Adrenal gland (tissue), 12 donors: ENCODE data around the gene GAPVD1. TPM values are rescaled to one million over a fixed set of nuclear protein-coding genes. Genes with fewer than 3 reads are reported as not detected.

ENCODE experiments used
- DNase-seq, 7 donors: peaks; one replicate each; pipeline ENCODE4 v3.0.0-alpha.2; 2019 to 2020
- H3K27ac ChIP-seq, 5 donors: fragments of 200-600 bp; sonication (generic) in 4 of 5; 1 replicate in 3 of 5; 2 replicates in 2 of 5; pipeline versions ENCODE4 v1.5.1 to v1.8.0; 2016 to 2020; ENCODE audit warnings: mild to moderate bottlenecking in 1 of 5
- H3K27me3 ChIP-seq: fragments of 200-600 bp; 2 replicates; pipeline ENCODE4 v1.8.0; 2021
- H3K36me3 ChIP-seq, 2 donors: fragments of 200-600 bp; replicated peaks in 1 of 2; 1 replicate in 1 of 2; 2 replicates in 1 of 2; pipeline versions ENCODE4 v1.5.1 to v1.8.0; 2018 to 2022
- H3K4me1 ChIP-seq, 2 donors: fragments of 200-600 bp; replicated peaks in 1 of 2; 1 replicate in 1 of 2; 2 replicates in 1 of 2; pipeline versions ENCODE4 v1.5.1 to v1.8.0; 2018 to 2021
- H3K4me3 ChIP-seq, 4 donors: fragments of 200-600 bp; sonication (generic) in 3 of 4; one replicate each; pipeline ENCODE4 v1.5.1; 2016 to 2018
- H3K9me3 ChIP-seq, 3 donors: fragments of 200-600 bp; sonication (generic) in 1 of 3; replicated peaks in 1 of 3; 1 replicate in 2 of 3; 2 replicates in 1 of 3; pipeline versions ENCODE4 v1.5.1 to v1.8.0; 2016 to 2021
- POLR2A ChIP-seq, 2 donors: fragments of 450-650 bp; IDR thresholded peaks; one replicate each; pipeline ENCODE4 v1.6.1; 2017; ENCODE audit warnings: antibody characterized with exemption in 2 of 2, mild to moderate bottlenecking in 2 of 2, moderate library complexity in 1 of 2
- WGBS, 4 donors: extraction: QIAGEN DNeasy Blood & Tissue Kit in 2 of 4; methylation state at CpG; one replicate each; pipeline versions ENCODE4 v1.1.5 to v1.1.7; 2013 to 2017; 5-methylcytosine and 5-hydroxymethylcytosine counted together
- intact Hi-C, 2 donors: fragments of 100-400 bp; cut with DNase I; formaldehyde crosslinking; loops; one replicate each; pipeline versions ENCODE4 v1.14.1 to v1.15.0; 2022 to 2023
- polyA plus RNA-seq, 3 donors: library from polyadenylated mRNA; stranded (reverse); fragments of 200-250 nt in 2 of 3; fragments of 350-450 nt in 1 of 3; fragmentation: Illumina TruSeq in 1 of 3; extraction: RNeasy Lipid Tissue Mini Kit (QIAGEN cat#74804) in 1 of 3; gene quantifications; one replicate each; pipeline ENCODE4 v1.2.3, GENCODE V29; 2013 to 2014
- total RNA-seq, 9 donors: library from RNA; depleted of rRNA in 4 of 9; stranded (reverse); fragments of >200 nt in 4 of 9; fragments of 120-200 nt in 1 of 9; fragmentation: NEBNext Ultra II Directional in 1 of 9; extraction: Animal tissue kit (Norgen Biotek cat#: 25700) in 1 of 9; gene quantifications; one replicate each; pipeline versions ENCODE4 v1.1.0 to v1.2.4, GENCODE V29; 2013 to 2023
- TF ChIP-seq, protein P1 (sequence below), 6 experiments: fragments of 450-650 bp in 4 of 6; fragments of 200-600 bp in 2 of 6; sonication (generic) in 1 of 6; IDR thresholded peaks; 1 replicate in 5 of 6; 2 replicates in 1 of 6; pipeline versions ENCODE4 v1.5.1 to v1.8.0; 2016 to 2021; ENCODE audit warnings: antibody characterized with exemption in 6 of 6, mild to moderate bottlenecking in 2 of 6, moderate library complexity in 1 of 6
- donor health status: healthy with polysubstance abuse.
- donor health status: Bipolar disorder and iron deficiency.
- donor health status: DM: yes; HTN: yes; CAD: no.
- donor health status: DM: no; HTN: no; CAD: no.
- donor health status: DM: no; HTN: no; CAD: no.
- donor health status: DM: yes; HTN: yes; CAD: no.

The GAPVD1 gene
- total and polyA plus RNA-seq, 12 donors: 7.1 to 63.1 (median 39.3) TPM

DNA sequence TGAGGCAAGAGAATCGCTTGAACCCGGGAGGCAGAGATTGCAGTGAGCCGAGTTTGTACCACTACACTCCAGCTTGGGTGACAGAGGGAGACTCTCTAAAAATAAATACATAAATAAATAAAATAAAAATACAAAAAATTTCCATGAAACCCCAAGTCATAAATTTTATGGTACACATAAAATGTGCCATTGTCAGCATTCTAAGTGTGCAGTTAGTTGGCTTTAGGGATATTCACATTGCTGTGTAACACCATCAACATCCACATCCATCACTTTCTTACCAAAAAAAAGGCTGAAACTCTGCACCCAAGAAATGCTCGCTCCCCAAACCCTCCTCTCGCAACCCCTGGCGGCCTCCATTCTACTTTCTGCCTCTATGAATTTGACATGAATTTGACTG lies 135.2 kb downstream of the GAPVD1 start:
- no peak for TF ChIP-seq POLR2A (IDR thresholded peaks at IDR 0.05)
- TF ChIP-seq, protein P1, sequence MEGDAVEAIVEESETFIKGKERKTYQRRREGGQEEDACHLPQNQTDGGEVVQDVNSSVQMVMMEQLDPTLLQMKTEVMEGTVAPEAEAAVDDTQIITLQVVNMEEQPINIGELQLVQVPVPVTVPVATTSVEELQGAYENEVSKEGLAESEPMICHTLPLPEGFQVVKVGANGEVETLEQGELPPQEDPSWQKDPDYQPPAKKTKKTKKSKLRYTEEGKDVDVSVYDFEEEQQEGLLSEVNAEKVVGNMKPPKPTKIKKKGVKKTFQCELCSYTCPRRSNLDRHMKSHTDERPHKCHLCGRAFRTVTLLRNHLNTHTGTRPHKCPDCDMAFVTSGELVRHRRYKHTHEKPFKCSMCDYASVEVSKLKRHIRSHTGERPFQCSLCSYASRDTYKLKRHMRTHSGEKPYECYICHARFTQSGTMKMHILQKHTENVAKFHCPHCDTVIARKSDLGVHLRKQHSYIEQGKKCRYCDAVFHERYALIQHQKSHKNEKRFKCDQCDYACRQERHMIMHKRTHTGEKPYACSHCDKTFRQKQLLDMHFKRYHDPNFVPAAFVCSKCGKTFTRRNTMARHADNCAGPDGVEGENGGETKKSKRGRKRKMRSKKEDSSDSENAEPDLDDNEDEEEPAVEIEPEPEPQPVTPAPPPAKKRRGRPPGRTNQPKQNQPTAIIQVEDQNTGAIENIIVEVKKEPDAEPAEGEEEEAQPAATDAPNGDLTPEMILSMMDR (IDR thresholded peaks at IDR 0.05): no peak
- no peak for DNase-seq
- Histone ChIP-seq H3K9me3 (no peaks in the 10 kb centered on the region), H3K36me3 (no peaks in the 10 kb centered on the region), H3K4me3 (no peak overlapping the region), H3K27me3 (no peaks in the 10 kb centered on the region), H3K4me1 (no peaks in the 10 kb centered on the region), H3K27ac (no peak overlapping the region)
- 83 to 96% (median 94%) methylated on average over 6 of the region's 6 CpGs for WGBS, 4 donors
- intact Hi-C loops: no loop called here

DNA sequence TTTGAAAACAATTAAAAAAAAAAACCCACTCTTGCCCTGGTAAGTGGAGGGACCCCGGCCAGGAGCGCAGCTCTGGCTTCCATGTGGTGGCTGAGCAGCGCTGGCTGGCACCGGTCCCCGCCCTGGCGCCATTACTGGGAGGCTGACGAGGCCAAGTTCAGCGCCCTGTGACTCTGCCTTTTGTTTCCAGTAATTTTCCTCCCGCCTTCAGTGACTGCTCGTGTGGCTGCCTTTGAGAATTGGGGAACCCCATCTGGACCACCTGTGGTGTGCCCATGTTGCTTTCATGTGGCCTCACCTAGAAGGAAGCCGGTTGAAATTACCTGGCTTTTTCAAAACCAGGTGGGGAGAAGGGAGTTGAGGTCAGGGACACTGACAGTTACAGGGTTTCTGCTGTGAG lies 136.1 kb downstream of the GAPVD1 start:
- Histone ChIP-seq H3K36me3 (no peaks in the 10 kb centered on the region), H3K9me3 (no peaks in the 10 kb centered on the region), H3K27ac (no peak overlapping the region), H3K27me3 (no peaks in the 10 kb centered on the region), H3K4me3 (no peak overlapping the region), H3K4me1 (no peaks in the 10 kb centered on the region)
- intact Hi-C loops: no loop called here
- TF ChIP-seq POLR2A (IDR thresholded peaks at IDR 0.05): no peak
- TF ChIP-seq, protein P1 (IDR thresholded peaks at IDR 0.05): no peak
- 83 to 86% (median 85%) methylated on average over 5 to 11 of the region's 11 CpGs for WGBS, 4 donors
- DNase-seq: no peak

DNA sequence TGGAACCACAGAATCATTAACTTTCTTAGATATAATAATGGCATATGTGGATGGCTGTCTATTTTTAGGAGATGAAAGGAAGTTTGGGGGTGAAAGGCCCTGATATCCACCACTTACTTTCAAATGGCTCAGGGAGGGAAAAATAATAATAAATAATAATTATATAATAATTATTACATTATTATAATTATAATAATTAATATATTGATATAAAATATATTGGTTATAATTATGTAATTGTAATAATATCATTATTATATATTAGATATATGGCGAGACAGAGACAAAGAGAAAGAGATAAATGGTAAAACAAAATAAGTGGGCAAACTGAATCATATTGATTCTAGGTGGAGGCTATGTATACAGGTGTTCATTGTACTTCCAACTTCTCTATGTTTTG lies 136.6 kb downstream of the GAPVD1 start:
- TF ChIP-seq, protein P1 (IDR thresholded peaks at IDR 0.05): no peak
- TF ChIP-seq POLR2A (IDR thresholded peaks at IDR 0.05): no peak
- no peaks in the 10 kb centered on the region for H3K36me3 ChIP-seq
- 90 to 100% (median 93%) methylated on average over 1 of the region's 1 CpG for WGBS, 4 donors

DNA sequence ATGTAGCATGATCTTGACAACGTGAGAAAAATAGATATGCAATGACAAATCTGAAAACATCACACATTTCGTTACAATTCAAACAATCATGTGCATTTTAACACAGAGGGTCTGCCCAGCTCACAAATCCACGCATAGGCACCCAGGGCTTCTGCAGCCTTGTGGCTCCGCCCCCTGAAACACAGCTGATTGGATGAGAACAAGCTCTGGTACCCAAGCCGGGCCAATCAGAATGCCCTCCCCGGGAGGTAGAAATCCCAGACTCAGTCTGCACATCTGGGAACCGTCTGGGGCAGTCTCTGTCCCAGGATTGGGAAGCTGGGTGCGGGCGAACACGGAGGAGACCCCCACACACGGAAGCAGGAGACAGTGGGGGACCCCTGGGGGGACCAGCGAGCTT lies 137.5 kb downstream of the GAPVD1 start:
- no peak overlapping the region for H3K4me3 ChIP-seq
- no peak for DNase-seq
- no peak for TF ChIP-seq POLR2A (IDR thresholded peaks at IDR 0.05)
- TF ChIP-seq, protein P1 (IDR thresholded peaks at IDR 0.05): no peak
- no peaks in the 10 kb centered on the region for H3K36me3 ChIP-seq
- 89 to 97% (median 93%) methylated on average over 10 to 12 of the region's 12 CpGs for WGBS, 4 donors
- intact Hi-C loops: no loop called here
- H3K27ac ChIP-seq: no peak overlapping the region
- no peaks in the 10 kb centered on the region for H3K9me3 ChIP-seq
- no peaks in the 10 kb centered on the region for H3K27me3 ChIP-seq
- no peaks in the 10 kb centered on the region for H3K4me1 ChIP-seq

More for the DNA sequence above, 136.6 kb downstream of the GAPVD1 start:
- no peak overlapping the region for H3K4me3 ChIP-seq
- DNase-seq: no peak
- H3K4me1 ChIP-seq: no peaks in the 10 kb centered on the region
- intact Hi-C loops: no loop called here
- H3K9me3 ChIP-seq: no peaks in the 10 kb centered on the region
- H3K27me3 ChIP-seq: no peaks in the 10 kb centered on the region
- no peak overlapping the region for H3K27ac ChIP-seq
